Right lobe of liver (tissue), 6 donors: Measurements from ENCODE around the gene NTM. TPM values are rescaled to one million over a fixed set of nuclear protein-coding genes. Genes with fewer than 3 reads are reported as not detected.

ENCODE experiments used
- ATAC-seq, 4 donors: fragments of 200-7000 bp; cut with Tn5 transposase; one replicate each; pipeline ENCODE4 v1.9.1; 2020; ENCODE audit warnings: mild to moderate bottlenecking in 4 of 4, moderate library complexity in 4 of 4
- DNase-seq, 3 donors: peaks; one replicate each; pipeline ENCODE4 v3.0.0-alpha.2; 2020
- H3K27ac ChIP-seq, 3 donors: fragments of 200-600 bp; one replicate each; pipeline ENCODE4 v1.8.0; 2022
- H3K27me3 ChIP-seq, 2 donors: fragments of 200-600 bp; one replicate each; pipeline ENCODE4 v1.8.0; 2022
- H3K36me3 ChIP-seq, 4 donors: fragments of 200-600 bp; sonication (generic) in 1 of 4; one replicate each; pipeline versions ENCODE4 v1.5.1 to v1.8.0; 2017 to 2022; ENCODE audit warnings: control low read depth in 1 of 4
- H3K4me1 ChIP-seq, 4 donors: fragments of 200-600 bp; sonication (generic) in 1 of 4; one replicate each; pipeline versions ENCODE4 v1.5.1 to v1.8.0; 2017 to 2022; ENCODE audit warnings: control low read depth in 1 of 4
- H3K4me3 ChIP-seq, 3 donors: fragments of 200-600 bp; one replicate each; pipeline ENCODE4 v1.8.0; 2022
- H3K9me3 ChIP-seq, 4 donors: fragments of 200-600 bp; sonication (generic) in 1 of 4; one replicate each; pipeline versions ENCODE4 v1.5.1 to v1.8.0; 2017 to 2022; ENCODE audit warnings: control low read depth in 1 of 4
- CTCF ChIP-seq, 4 donors: fragments of 200-600 bp in 3 of 4; fragments of 450-650 bp in 1 of 4; IDR thresholded peaks; one replicate each; pipeline versions ENCODE4 v1.5.1 to v1.8.0; 2016 to 2022; ENCODE audit warnings: antibody characterized with exemption in 4 of 4, mild to moderate bottlenecking in 2 of 4
- POLR2A ChIP-seq: fragments of 450-650 bp; IDR thresholded peaks from one replicate; pipeline ENCODE4 v1.6.1; 2017; ENCODE audit warnings: antibody characterized with exemption, mild to moderate bottlenecking
- WGBS: methylation state at CpG from one replicate; pipeline ENCODE4 v1.1.6; 2018; ENCODE audit warnings: low coverage, low lambda C conversion rate; ENCODE audit not compliant: insufficient coverage; ENCODE audit errors: missing lambda C conversion rate; 5-methylcytosine and 5-hydroxymethylcytosine counted together
- intact Hi-C, 2 donors: fragments of 100-400 bp; cut with DNase I; formaldehyde crosslinking; loops; one replicate each; pipeline versions ENCODE4 v1.11.2 to v1.14.1; 2022
- total RNA-seq, 6 experiments: library from RNA; depleted of rRNA in 2 of 6; stranded (reverse); fragments of >200 nt in 2 of 6; fragmentation: NEBNext Ultra II Directional in 3 of 6; extraction: Animal tissue kit (Norgen Biotek cat#: 25700) in 3 of 6; gene quantifications; one replicate each; pipeline versions ENCODE4 v1.1.0 to v1.2.4, GENCODE V29; 2016 to 2023
- donor health status: DM: no; HTN: yes; CAD: no.
- donor health status: DM: no; HTN: no; CAD: no.
- donor health status: DM: no; HTN: no; CAD: no.
- donor health status: DM: no; HTN: yes; CAD: no.
- donor health status: DM: no; HTN: yes; CAD: no.

Gene NTM
- total RNA-seq, 6 experiments from 2014 or later, result 0.35 TPM; not detected in 5

GRCh38 chr11:131924001-131924400 lies 553.6 kb downstream of the NTM start:
- intact Hi-C loops, result no loop called here
- DNase-seq, result no peak
- Histone ChIP-seq H3K9me3 (no peaks in the 10 kb centered on the region), H3K36me3 (no peaks in the 10 kb centered on the region), H3K27me3 (no peaks in the 10 kb centered on the region), H3K4me1 (peaks cover 0 to 13% (median 0%) of the 10 kb centered on the region in 4 donors), H3K4me3 (no peak overlapping the region), H3K27ac (no peak overlapping the region)
- TF ChIP-seq POLR2A (no peak), CTCF (IDR thresholded peaks at IDR 0.05) (no peak)
- 33% methylated on average over 1 of the region's 8 CpGs for WGBS
- ATAC-seq, result no peak

- Histone ChIP-seq H3K27ac (no peak overlapping the region), H3K9me3 (no peaks in the 10 kb centered on the region), H3K27me3 (no peaks in the 10 kb centered on the region), H3K36me3 (no peaks in the 10 kb centered on the region), H3K4me3 (no peak overlapping the region), H3K4me1 (peaks cover 0 to 13% (median 0%) of the 10 kb centered on the region in 4 donors)
- peak; percentile 47 to 88 (median 64) for ATAC-seq
- no peak for DNase-seq
- intact Hi-C loops, result no loop called here
- WGBS, result 23% methylated on average over 4 of the region's 4 CpGs
- TF ChIP-seq POLR2A, result no peak
- TF ChIP-seq CTCF (IDR thresholded peaks at IDR 0.05), result no peak
Measured at GRCh38 chr11:131924457-131925201, 554.2 kb downstream of the NTM start.

- no peak overlapping the region for H3K4me3 ChIP-seq
- 78% methylated on average over 4 of the region's 4 CpGs for WGBS
- peaks cover 0 to 13% (median 0%) of the 10 kb centered on the region in 4 donors for H3K4me1 ChIP-seq
- H3K9me3 ChIP-seq, result no peaks in the 10 kb centered on the region
- no peak overlapping the region for H3K27ac ChIP-seq
- TF ChIP-seq POLR2A, result no peak
- no peak for TF ChIP-seq CTCF (IDR thresholded peaks at IDR 0.05)
- no peaks in the 10 kb centered on the region for H3K36me3 ChIP-seq
- ATAC-seq (no peak), DNase-seq (no peak)
- intact Hi-C loops, result no loop called here
- no peaks in the 10 kb centered on the region for H3K27me3 ChIP-seq
Measured at GRCh38 chr11:131925829-131926228, 555.4 kb downstream of the NTM start.

GRCh38 chr11:131928992-131929391 lies 558.6 kb downstream of the NTM start:
- Histone ChIP-seq H3K4me1 (peaks cover 0 to 13% (median 0%) of the 10 kb centered on the region in 4 donors), H3K9me3 (no peaks in the 10 kb centered on the region), H3K27ac (no peak overlapping the region), H3K36me3 (no peaks in the 10 kb centered on the region), H3K27me3 (no peaks in the 10 kb centered on the region), H3K4me3 (no peak overlapping the region)
- intact Hi-C loops, result no loop called here
- DNase-seq (no peak), ATAC-seq (peak in 3 of 4 donors; percentile 51 to 59 (median 55))
- WGBS, result 42% methylated on average over 6 of the region's 11 CpGs
- TF ChIP-seq CTCF (IDR thresholded peaks at IDR 0.05), result no peak
- TF ChIP-seq POLR2A, result no peak
